HG02623 (cell line): ENCODE results near the gene ROPN1L.
"Not testable (repeated sequence)": the region's sequence is repeated elsewhere in the genome, so short reads cannot be mapped to it uniquely, and the experiment has no call there.

Experiments used
- ATAC-seq: cut with Tn5 transposase; IDR thresholded peaks from one replicate; pipeline ENCODE4 v1.9.1; 2021; ENCODE audit warnings: moderate library complexity; ENCODE audit not compliant: unreplicated experiment

Gene ROPN1L

DNA sequence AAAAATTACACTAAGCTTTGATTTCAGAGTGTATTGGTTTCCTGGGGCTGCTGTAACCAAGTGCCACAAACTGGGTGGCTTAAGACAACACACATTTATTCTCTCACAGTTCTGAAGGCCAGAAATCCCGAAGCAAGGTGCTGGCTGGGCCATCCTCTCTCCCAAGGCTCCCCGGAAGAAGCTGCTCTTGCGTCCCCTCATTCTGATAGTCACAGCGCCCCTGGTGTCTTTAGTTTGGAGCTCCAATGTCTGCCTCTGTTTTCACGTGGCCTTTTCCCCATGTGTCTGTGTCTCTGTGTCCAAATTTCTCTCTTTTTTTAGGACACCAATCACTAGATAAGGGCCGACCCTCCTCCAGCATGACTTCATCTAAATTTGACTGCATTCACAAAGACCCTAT is 56.7 kb downstream of the ROPN1L start:
- no peak for ATAC-seq

DNA sequence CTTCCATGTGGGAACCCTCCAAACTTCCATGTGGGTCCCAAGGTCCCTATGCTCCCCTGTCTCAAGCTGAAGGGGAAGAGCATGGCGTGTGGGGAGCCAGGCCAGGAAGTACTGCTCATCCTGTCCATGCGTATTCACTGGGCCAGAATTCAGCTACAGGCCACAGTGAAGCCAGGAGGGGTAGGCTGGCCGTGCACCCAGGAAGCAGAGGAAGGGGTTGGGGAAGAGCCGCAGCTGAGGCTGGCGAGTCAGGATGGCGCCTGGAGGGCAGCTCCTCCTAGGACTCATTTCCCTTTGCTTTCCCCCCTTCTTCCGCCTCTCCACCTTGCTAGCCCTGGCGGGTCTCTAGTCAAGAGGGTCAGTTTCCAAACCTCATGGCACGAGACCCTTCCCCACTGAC is 57.4 kb downstream of the ROPN1L start:
- no peak for ATAC-seq

GRCh38 chr5:10499776-10500175 is 58.1 kb downstream of the ROPN1L start:
- no peak for ATAC-seq

DNA sequence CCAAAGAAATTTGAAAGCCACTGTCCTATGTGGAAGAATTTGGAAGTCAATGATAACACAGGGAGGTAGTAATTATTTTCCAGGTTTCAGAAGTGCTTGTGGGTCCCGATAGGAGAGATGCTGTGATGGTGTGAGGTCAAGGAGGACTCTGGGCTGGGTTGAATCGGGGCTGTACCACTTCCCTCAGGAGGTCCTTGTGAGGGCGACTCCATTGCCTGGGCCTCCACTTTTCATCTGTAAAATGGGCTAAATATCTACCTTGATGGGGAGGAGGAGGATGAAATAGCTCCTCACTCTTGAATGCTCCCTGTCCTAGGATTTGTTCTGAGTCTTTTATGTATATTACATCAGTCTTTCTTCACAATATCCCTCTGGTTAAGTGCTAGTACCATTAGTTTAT is 59.0 kb downstream of the ROPN1L start:
- no peak for ATAC-seq

DNA sequence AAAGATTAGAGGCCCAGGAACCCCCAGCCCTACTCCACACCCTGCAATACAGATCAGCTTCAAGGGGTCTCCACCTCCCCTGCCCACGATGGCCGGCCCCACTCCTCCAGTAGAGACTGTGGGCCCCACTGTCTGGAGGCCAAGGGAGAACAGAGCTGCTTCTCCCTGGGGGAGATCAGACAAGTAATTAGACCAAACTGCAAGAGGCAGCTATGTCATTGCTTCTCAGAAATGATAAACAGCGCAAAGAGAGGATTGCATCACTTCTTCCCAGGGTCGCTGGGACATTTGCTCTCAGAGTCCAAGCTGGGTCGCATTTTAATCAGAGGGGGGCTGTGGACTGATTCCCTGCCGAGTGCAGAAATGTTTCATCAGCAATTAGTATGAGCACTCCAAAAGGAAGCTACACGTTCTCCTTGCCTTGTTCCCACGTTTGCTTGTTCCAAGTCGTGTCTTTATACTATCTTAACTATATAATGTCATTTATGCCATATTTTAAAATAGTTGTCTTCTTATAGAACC is 59.9 kb downstream of the ROPN1L start:
- no peak for ATAC-seq

DNA sequence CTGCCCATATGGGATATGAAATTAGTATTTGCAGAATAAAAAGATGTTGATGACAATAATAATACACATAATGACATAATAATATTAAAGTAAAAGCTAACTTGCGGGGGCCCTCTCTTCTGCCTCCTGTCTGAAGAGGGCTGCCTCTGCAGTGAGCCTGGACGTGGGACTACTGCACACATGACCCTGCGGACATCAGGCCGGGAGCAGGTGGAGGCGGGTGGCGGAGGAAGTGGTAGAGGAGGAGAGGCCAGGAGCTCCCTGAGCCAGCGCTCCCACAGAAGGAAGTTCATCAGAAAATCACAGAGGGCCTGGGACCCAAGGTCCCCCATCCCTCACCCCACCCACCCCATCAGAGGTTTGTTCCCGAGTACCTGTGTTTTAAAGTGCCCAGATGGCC is 60.5 kb downstream of the ROPN1L start:
- ATAC-seq, result no peak

GRCh38 chr5:10502578-10502977 is 60.9 kb downstream of the ROPN1L start:
- no peak for ATAC-seq

DNA sequence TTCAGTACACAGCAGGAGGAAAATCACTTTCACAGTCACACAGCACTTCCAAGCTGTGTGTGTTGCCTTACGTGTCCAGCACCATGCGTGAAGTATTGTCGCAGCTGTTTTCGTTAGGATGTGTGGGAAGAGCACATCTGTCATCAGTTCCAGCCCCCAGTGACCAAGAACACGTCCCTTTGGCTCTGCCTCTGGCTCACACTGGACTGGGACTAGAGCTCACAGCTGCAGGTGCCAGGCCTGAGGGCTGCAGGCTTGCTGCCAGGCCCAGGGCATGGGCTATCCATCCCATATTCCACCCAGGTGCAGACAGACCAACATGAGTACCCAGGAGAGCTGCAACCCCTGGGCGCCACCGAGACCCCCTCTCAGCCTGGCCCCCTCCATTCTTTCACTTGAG is 61.6 kb downstream of the ROPN1L start:
- no peak for ATAC-seq

DNA sequence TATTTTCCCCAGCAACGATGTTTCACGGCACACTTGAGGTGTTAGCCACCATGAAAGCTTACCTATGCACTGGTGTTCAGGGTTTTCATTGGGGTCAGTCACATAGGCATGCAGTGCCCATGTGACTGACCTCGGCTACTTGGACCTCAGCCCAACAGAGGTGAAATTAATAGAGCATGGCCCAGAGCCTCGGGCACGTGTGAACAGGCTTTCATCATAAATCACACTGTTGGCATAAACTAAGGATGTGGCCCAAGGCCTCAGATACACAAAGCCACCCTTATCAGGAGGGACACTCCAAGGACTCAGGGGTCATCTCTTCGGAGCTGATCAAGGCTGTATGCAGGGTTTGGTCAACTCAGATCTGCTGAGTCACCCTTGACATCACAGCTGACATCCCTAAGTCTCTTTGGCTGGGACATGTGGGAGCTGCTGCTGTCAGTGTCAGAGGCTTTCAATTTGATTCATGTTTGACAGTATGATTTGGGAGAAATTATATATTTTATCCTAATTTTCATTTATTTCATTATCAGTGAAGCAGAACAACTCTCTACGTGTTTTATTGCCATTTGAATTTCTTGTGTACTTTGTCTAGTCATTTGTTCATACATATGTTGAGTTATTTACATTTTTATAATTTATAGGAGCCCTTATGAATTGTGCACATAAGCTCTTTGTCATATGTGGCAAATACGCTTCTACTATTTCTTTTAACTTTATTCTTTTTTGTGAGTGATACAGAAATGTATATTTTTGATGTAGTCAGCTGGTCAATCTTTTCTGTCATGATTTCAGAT is 62.5 kb downstream of the ROPN1L start:
- ATAC-seq, result no peak

- ATAC-seq, result peak; percentile 68
These were observed 63.9 kb downstream of the ROPN1L start for GRCh38 chr5:10505517-10506095.

DNA sequence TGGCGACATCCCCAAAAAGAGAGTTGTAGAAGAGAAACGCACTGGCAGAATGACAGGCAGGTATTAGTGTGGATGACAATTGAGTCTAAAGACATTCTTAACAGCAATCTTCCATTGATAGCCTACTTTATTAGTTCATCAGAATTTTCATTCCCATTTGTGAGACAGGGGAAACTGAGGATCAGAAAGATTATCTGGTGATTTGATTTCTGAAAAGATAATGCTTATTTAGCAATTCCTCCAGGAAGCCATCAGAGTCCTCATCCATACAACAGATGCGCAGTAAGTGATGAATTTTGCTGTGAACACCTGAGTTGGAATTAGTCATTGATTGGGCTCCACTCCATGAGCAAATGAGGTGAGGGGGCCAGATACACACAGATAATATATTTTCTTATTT is 64.9 kb downstream of the ROPN1L start:
- ATAC-seq, result no peak

GRCh38 chr5:10507575-10508096 is 66.0 kb downstream of the ROPN1L start:
- no peak for ATAC-seq

DNA sequence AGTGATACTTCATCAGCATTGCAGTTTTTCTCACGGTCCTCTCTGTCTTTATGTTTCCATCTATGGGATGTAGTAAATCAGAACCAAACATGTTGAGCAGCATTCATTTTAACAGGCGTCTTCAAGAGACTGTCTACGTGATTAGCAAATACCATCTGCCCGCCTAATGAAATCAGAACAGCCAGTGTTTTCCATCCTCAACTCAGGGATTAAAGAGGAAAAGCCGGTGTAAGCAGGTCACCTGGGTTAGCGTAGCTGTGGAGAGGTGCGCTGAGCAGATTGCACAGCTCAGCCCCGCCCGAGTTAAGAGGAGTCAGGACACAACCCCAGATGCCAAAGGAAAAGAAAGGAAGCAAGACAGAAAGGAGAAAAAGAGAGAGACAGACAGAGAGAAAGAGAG is 67.9 kb downstream of the ROPN1L start:
- ATAC-seq, result no peak

- ATAC-seq, result no peak
These were observed 70.3 kb downstream of the ROPN1L start for GRCh38 chr5:10511741-10512640.

- ATAC-seq, result no peak
These were observed 72.1 kb downstream of the ROPN1L start for GRCh38 chr5:10513501-10514442.

DNA sequence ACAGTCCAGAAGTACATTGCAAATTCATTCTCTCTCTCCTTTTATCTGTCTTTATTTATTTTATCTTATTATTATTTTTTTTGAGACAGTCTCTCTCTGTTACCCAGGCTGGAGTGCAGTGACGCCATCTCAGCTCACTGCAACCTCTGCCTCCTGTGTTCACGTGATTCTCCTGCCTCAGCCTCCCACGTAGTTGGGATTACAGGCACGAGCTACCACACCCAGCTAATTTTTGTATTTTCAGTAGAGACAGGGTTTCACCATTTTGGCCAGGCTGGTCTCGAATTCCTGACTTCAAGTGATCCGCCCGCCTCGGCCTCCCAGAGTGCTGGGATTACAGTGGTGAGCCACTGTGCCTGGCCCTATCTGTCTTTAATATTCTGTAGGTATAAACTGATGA is 72.9 kb downstream of the ROPN1L start:
- ATAC-seq, result not testable (repeated sequence)
